HG02571 (cell line): Measurements from ENCODE around the gene SDHA.
"Not testable (repeated sequence)": the region's sequence is repeated elsewhere in the genome, so short reads cannot be mapped to it uniquely, and the experiment has no call there.

Experiments
- ATAC-seq: cut with Tn5 transposase; IDR thresholded peaks from one replicate; pipeline ENCODE4 v1.9.1; 2021; ENCODE audit warnings: mild to moderate bottlenecking, moderate library complexity; ENCODE audit not compliant: unreplicated experiment

Gene SDHA

GRCh38 chr5:218457-219291 lies 554 bp downstream of the SDHA start:
- peak; percentile 30 for ATAC-seq

GRCh38 chr5:219460-219863 lies 1.3 kb downstream of the SDHA start:
- ATAC-seq: no peak

- ATAC-seq: no peak
Measured at GRCh38 chr5:219991-220390, 1.9 kb downstream of the SDHA start.

GRCh38 chr5:222951-223715 lies 5.0 kb downstream of the SDHA start:
- not testable (repeated sequence) for ATAC-seq

- no peak for ATAC-seq
Measured at GRCh38 chr5:223791-224190, 5.7 kb downstream of the SDHA start.

- ATAC-seq: no peak
Measured at GRCh38 chr5:225334-225733, 7.2 kb downstream of the SDHA start.

GRCh38 chr5:227375-227774 lies 9.3 kb downstream of the SDHA start:
- ATAC-seq: not testable (repeated sequence)

- ATAC-seq: no peak
Measured at GRCh38 chr5:228886-229285, 10.8 kb downstream of the SDHA start.

- ATAC-seq: no peak
Measured at GRCh38 chr5:230711-231110, 12.6 kb downstream of the SDHA start.

- ATAC-seq: no peak
Measured at GRCh38 chr5:231661-232060, 13.5 kb downstream of the SDHA start.

GRCh38 chr5:233426-233825 lies 15.3 kb downstream of the SDHA start:
- ATAC-seq: not testable (repeated sequence)

- ATAC-seq: no peak
Measured at GRCh38 chr5:234450-234849, 16.3 kb downstream of the SDHA start.

GRCh38 chr5:235527-235926 lies 17.4 kb downstream of the SDHA start:
- not testable (repeated sequence) for ATAC-seq

GRCh38 chr5:237931-238330 lies 19.8 kb downstream of the SDHA start:
- not testable (repeated sequence) for ATAC-seq

GRCh38 chr5:240550-240949 lies 22.4 kb downstream of the SDHA start:
- not testable (repeated sequence) for ATAC-seq

GRCh38 chr5:241045-241669 lies 23.0 kb downstream of the SDHA start:
- ATAC-seq: not testable (repeated sequence)

GRCh38 chr5:243683-244367 lies 25.7 kb downstream of the SDHA start:
- ATAC-seq: not testable (repeated sequence)

- not testable (repeated sequence) for ATAC-seq
Measured at GRCh38 chr5:245717-246116, 27.6 kb downstream of the SDHA start.

GRCh38 chr5:250396-250795 lies 32.3 kb downstream of the SDHA start:
- not testable (repeated sequence) for ATAC-seq

GRCh38 chr5:251016-251415 lies 32.9 kb downstream of the SDHA start:
- not testable (repeated sequence) for ATAC-seq

GRCh38 chr5:251538-251937 lies 33.4 kb downstream of the SDHA start:
- ATAC-seq: not testable (repeated sequence)
